HG03280 (cell line): ENCODE measurements around the gene HOXC13.

Experiments used
- ATAC-seq: cut with Tn5 transposase; IDR thresholded peaks from one replicate; pipeline ENCODE4 v1.9.1; 2021; ENCODE audit warnings: mild to moderate bottlenecking, moderate library complexity; ENCODE audit not compliant: unreplicated experiment

Gene HOXC13

DNA sequence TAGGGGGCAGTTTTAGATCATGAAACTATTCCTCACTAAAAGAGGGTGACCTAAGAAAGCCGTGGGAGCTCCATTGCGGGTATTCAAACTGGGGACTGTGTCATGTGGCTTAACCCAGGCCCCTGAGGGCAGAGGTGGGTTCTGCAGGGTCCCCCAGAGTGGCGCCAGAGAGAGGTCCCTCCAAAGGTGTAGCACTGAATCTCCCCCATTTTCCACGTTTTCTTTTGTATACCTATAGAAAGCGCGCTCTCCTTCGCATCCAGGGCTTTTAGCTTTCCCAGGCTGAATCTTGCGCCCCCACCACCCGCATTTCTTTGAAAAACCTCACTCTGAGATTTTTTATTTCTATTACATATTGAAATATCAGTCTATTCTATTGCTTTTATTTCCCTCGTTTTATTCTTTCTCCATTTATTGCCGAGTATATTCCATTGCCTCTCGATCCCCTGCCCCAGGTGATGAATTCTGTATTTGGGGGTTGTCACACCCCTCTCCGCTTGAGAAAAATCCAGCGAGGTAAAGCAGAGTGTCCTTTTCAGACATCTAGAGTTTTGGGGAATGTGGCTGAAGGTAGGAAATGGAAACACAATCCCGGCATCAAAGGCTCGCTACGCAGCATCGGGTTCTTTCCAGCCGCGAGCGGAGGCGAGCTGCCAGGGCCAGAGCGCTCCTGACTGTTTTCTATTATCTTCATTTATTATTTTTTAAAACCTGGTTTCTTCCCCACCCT is 870 bp upstream of the HOXC13 start:
- ATAC-seq: no peak

GRCh38 chr12:53939141-53940108 is 794 bp downstream of the HOXC13 start:
- ATAC-seq: no peak

DNA sequence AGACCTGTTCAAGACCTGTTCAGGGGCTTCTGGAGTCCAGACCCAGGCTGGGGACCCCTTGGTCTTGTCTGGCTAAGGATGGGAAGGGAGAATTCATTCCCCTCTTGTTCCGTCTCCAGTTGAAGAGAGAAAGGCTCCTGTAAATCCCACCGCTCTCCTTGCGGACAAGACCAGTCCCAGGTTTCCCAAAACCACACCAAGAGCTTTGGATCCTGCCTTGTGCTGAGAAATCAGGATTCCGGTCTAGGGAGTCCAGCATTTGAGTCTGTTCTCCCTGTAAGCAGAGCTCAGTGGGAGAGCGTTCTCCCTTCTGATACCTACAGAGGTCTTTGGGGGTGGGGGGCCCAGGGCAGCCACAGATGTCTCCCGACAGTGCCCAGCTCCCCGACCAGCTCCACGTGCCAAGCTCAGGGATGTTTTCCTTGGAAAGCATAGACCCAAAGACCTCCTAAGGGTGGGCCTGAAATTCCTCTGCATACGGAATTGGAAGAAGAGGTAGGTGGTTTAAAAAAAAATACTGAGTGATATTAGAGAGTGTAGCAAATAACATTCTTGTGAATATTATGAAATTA is 1.9 kb downstream of the HOXC13 start:
- no peak for ATAC-seq

GRCh38 chr12:53941187-53941586 is 2.6 kb downstream of the HOXC13 start:
- ATAC-seq: no peak

DNA sequence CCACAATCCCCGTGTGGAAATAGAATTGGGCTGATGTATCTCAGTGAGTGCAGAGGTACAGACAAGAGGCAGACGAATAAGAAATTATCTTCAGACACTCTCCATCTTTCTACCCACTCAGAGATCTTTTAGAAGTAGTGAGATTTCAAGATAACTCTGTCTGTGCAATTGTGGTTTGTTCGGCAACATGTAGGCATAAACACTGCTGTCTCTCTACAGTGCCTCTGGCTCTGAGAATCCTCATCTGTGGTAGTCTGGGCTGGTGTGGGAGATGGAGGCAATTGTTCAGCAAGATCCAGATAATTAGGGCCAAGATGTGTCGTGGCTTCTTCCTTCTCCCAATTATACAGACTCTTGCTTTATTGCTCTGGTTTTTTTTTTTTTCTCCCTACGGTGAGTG is 3.1 kb downstream of the HOXC13 start:
- no peak for ATAC-seq

GRCh38 chr12:53942467-53942997 is 3.9 kb downstream of the HOXC13 start:
- no peak for ATAC-seq

- ATAC-seq: no peak
Observed at GRCh38 chr12:53944209-53944608, 5.6 kb downstream of the HOXC13 start.

GRCh38 chr12:53944907-53945847 is 6.5 kb downstream of the HOXC13 start:
- no peak for ATAC-seq

GRCh38 chr12:53947743-53948142 is 9.1 kb downstream of the HOXC13 start:
- no peak for ATAC-seq

DNA sequence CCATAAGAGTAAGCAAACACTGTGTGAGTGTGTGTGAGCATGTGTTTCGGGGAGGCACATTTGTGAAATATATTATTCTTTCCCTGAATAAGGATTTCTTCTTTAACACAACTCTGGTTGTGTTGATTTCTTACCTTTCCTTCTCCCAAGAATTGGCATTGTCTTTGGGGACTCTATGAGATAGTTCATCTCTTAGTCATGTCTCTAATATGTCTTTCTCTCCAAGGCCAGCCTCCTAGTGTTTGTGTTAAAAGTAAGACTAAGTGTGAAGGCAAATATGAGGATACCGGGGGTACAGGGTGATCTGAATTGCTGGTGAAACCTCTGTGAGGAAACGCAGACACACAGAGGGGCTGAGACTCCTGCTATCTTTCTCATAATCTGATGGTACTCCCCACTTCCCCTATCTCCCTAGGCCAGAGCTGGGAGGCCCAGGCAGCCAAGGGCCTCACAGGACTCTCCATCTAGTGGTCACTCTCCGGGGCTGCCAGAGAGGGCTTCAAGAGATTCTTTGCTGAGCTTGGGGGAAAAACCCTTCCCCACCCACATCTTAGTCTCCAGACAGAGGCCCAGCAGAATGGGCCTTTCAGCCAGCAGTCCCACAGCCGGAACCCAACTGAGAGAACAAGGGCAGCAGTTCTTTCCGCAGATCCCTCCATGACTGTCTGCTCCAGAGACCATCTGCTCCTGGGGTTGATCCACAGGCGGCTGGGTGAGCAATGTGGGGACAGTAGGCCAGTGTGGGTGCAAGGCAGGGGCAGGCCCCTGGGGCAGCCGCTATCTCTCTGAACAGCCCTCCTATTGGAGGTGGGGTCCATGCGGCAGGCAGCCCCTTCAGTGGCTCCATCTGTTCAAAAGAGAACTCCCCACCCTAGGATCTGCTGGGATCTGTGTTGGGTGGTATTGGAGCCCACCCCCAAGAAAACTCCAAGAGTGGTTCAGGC is 10.3 kb downstream of the HOXC13 start:
- no peak for ATAC-seq

DNA sequence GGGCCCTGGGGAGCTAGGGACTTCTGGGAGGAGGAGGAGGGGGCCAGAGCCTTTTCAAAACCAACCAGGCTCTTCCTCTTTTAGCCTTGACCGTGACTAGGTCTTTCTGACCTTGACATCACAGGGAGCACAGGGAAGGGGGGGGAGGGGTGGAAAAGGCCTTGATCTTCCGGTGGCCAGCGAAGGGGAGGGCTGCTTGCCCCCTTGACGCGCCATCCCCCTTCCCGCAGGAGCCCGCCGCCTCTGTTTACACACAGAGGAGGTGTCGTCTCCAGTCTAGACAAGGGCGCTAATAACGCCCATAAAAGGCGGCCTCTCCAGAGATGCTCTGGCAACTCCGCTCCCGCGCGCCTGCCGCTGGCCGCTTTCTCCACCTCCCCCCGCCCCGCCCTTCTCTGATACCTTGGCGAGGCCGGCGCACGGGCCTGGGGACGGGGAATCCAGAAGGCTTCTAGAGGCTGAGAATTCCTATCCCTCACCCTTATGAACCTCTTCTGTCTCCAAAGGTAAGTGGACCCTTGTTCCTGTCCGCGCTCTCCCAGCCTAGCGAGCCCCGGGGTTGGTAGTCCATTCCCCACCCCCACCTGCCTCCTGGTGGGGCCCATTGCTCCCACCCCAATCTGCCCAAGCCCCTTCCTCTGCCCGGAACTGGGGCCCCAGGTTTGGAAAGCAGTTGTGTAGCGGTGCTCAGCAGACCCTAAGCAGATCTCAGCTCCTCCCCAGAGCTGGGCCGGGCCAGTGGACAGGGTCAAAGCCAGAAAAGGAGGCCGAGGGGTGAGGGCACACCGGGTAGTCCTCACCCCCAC is 11.2 kb downstream of the HOXC13 start:
- ATAC-seq: no peak

- ATAC-seq: no peak
Observed at GRCh38 chr12:53950437-53950773, 11.8 kb downstream of the HOXC13 start.

- ATAC-seq: no peak
Observed at GRCh38 chr12:53950789-53951576, 12.4 kb downstream of the HOXC13 start.

DNA sequence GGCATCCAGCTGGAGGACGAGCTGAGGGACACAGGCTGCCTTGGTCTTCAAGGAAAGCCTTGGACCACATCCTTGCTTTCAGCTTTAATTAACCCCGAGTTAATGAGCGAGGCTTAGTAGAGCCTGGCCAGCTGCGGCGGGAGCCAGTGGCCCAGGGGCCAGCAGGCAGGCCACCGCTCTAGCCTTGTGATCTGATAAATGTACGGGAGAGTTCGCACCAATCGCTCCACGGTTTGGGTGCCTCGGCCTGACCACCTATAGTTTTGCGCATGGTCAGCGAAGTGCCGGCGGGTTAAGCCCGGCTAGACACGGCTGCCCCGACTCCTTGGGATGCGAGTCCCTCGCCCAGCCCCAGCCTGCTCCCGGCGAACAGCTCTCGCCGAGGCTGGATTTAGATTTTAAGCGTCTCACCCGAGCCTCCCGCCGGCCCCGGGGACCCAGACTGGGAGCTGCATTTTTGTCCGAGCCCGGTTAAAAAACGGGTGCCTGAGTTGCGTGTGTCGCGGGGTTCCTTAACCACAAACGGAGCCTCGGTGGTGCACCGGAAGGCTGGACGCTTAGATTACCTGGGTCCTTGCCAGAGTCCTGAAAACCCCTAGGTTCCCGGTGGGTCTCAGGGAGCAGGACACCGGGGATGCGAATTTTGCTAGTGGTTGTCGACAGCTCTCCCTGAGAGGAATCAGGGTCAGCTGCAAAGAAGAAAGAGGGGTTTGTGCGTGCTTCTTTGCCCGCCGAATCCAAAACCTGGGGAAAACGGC is 13.1 kb downstream of the HOXC13 start:
- ATAC-seq: no peak

DNA sequence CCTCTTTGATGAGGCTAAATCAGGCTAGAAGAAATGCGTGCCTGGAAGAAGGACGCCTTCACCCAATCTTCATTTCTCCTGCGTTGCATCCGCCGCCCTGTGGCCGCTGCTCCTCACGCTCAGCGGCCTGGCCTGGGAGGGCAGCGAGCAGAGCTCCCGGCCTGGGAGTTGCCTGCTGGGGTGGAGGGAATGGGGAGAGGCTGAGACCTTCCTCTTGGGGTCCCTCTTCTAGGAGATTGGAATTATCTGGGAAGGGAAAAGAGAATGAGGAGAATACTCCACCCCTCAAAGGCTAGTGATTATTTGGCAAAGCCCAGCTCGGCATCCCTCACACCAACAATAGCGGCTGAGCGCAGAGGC is 13.7 kb downstream of the HOXC13 start:
- ATAC-seq: no peak

DNA sequence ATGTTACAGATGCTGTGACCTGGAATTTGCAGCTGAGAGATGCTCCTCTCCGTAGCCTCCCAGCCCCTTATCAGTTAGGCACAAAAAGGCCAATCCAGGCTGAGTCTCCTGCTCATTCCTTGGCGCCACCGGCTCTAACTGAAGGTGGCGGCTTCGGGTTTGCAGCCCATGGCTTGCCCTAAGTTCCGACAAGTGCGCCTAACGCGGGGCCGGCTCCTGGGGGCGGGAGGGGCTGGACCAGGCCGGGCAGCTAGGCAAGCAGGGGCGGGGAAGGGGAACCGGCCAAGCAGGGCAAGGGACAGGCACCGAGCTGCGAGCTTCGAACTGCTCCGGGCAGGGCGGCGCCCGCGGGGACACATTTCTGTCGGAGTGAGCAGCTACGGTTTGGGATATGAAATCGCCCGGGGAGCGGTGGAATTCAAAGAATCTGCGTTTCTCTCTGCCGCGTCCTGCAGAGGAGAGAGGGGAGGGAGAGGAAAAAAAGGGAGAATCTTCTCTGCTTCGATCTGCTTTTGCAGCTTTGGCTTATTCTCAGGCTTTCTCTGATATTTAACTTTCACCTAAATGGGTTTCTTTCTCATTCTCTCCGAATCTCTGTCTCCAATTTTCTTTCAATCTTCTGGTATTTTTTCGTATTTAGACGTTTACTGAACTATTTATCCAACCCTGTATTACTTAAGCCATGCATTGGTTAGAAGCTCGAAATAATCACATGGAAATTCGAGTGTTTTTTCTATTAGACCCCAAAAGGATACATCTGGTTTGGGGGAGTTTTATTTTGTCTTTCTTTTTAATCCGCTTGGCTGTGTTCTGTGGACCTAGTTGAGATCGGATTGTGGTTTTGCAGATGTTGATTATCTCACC is 14.5 kb downstream of the HOXC13 start:
- ATAC-seq: no peak
